NCI-H2029 treated with DMSO at 0.1 percent for 48 hours (cell line): ENCODE results near the gene AFMID.

ENCODE experiments used
- DNase-seq: peaks from one replicate; lab custom pipeline; 2025; lab: John Stamatoyannopoulos, UW

AFMID gene

DNA sequence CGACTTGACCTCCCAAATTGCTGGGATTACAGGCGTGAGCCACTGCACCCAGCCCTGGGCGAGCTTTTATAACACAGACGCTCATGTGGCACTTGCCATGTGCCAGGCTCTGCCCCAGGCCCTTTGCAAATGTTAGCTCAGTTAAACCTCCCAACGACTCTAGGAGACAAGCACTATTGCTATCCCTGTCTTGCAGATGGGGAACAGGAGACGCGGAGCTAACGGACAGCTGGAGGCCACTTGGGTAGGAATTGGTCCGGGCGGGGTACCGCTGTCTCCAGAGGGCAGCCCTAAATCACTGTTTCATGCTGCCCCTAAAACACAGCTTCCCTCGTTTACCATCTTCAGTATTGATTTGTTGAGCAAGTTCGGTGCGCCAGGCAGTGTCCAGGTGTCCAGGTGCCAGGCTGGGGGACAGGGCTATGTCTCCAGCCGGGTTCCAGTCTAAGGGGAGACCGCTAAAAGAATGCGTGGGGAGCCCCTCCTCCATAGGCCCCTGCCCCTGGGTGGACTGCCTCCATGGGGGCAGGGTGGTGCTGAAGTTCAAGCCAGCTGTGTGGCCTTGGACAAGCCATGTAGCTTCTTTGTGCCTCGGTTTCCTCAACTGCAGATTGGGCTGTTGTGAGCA, 68.0 kb downstream of the AFMID start:
- no peak for DNase-seq

DNA sequence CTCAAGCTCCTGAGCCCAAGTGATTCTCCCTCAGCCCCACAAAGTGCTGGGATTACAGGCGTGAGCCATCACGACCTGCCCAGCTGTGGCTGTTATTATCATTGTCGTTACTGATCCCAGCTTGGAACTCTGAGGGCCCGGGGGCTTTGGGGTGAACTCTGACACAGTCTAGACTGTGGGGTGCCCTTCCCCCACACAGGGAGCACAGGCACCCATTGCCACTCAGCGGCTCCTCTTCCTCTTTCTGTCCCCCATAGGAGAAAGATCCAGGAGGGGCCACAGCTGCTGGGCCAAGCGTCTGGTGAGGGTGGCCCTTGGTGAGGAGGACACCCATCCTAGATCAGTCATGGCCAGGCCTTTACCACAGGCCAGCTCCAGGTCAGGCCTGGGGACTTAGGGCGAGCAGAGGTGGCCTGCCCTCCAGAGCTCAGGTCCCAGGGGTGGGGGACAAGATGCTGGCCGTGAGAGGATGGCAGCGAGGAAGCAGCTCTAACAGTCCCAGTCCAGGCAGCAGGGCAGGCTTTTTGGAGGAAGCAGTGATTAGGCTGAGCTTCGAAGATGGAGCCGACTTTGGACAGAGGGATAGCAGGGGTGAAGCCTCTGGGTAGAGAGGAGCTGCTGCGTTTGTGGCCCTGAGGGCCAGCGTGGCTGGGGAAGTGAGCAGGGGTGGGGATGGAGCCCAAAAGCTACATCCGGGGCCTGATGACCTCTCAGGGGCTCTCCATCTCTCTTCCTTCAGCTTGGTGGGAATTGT, 69.0 kb downstream of the AFMID start:
- DNase-seq = no peak

DNA sequence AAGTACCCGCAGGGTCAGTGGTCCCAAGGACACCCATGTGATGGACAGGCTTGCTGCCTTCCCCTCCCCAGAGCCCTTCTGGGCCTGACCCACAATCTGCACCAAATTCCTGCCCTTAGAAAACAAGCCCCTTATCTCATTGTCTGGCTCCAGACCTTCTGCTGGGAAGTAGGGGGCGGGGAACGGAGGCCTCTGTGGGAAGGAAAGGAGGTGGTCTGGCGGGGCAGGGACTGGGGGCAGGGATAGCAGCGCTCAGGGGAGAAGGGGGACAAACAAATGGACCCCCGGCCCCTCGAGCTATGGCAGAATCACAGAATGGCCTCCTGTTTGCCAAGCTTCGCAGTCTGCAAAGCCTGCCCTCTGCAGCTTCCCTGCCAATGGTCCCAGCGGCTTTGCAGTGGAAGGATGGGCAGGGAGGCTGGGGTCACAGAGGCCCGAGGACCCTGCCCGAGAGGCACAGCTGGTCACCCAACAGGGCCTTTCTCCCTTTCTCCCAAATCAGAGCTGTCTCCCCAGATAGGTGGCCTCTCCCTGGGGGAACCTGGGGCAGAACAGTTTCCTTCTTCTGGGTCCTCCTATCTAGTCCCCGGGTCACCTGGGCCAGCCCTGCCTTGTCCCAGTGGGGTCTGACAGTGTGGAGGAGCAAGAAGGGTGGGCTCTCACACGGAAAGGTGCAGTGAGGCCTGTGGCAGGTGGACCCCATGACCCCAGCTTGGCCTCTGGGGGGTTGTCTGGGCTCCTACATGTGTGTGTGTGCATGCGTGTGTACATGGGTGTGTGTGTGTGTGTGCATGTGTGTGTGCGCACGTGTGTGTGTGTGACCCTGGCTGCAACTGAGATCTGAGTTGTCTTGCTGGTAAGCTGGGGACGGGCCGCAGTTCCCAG, 69.8 kb downstream of the AFMID start:
- DNase-seq = no peak
